ENCODE measurements around the gene BTBD6. TPM values are rescaled to one million over a fixed set of nuclear protein-coding genes. Genes with fewer than 3 reads are reported as not detected.

The BTBD6 gene
- total and polyA plus RNA-seq, 4 donors = 30.9 to 54.1 (median 47.8) TPM

GRCh38 chr14:105223770-105224544 lies 24.4 kb upstream of the BTBD6 start:
- Histone ChIP-seq H3K27me3 (ENCODE audit: control insufficient read depth in 3 of 3, insufficient read depth in 3 of 3, low read length in 2 of 3) (no peaks in the 10 kb centered on the region), H3K27ac (ENCODE audit: low read depth in 1 of 2, low read length in 1 of 2) (peak overlapping the region in 1 of 2 donors; percentile 37), H3K9me3 (ENCODE audit: control insufficient read depth in 4 of 4, insufficient read depth in 3 of 4, low read length in 3 of 4) (no peaks in the 10 kb centered on the region), H3K36me3 (ENCODE audit: control insufficient read depth in 4 of 4, insufficient read depth in 4 of 4, low read length in 4 of 4) (peaks cover 7 to 43% (median 33%) of the 10 kb centered on the region in 4 donors), H3K4me3 (no peak overlapping the region), H3K9ac (ENCODE audit: insufficient read depth in 1 of 2, low read length in 2 of 2) (no peak overlapping the region), H3K4me1 (ENCODE audit: control insufficient read depth in 5 of 5, insufficient read depth in 5 of 5, low read length in 5 of 5) (peaks cover 0 to 8% (median 0%) of the 10 kb centered on the region in 5 donors)
- TF ChIP-seq CTCF (IDR thresholded peaks at IDR 0.05; ENCODE audit: control extremely low read depth, extremely low read depth) = no peak
- DNase-seq = no peak
- ATAC-seq (ENCODE audit: insufficient read depth, low FRiP score) = peak; percentile 45
- 70 to 86% methylated on average over 15 of the region's 15 CpGs for WGBS, 2 donors

GRCh38 chr14:105224845-105225570 lies 23.3 kb upstream of the BTBD6 start:
- DNase-seq (peak in 1 of 3 donors; percentile 40), ATAC-seq (ENCODE audit: insufficient read depth, low FRiP score) (no peak)
- Histone ChIP-seq H3K4me1 (ENCODE audit: control insufficient read depth in 5 of 5, insufficient read depth in 5 of 5, low read length in 5 of 5) (peaks cover 0 to 10% (median 0%) of the 10 kb centered on the region in 5 donors), H3K9ac (ENCODE audit: insufficient read depth in 1 of 2, low read length in 2 of 2) (no peak overlapping the region), H3K36me3 (ENCODE audit: control insufficient read depth in 4 of 4, insufficient read depth in 4 of 4, low read length in 4 of 4) (peaks cover 7 to 33% (median 28%) of the 10 kb centered on the region in 4 donors), H3K27me3 (ENCODE audit: control insufficient read depth in 3 of 3, insufficient read depth in 3 of 3, low read length in 2 of 3) (no peaks in the 10 kb centered on the region), H3K4me3 (no peak overlapping the region), H3K27ac (ENCODE audit: low read depth in 1 of 2, low read length in 1 of 2) (peak overlapping the region in 1 of 2 donors; percentile 61), H3K9me3 (ENCODE audit: control insufficient read depth in 4 of 4, insufficient read depth in 3 of 4, low read length in 3 of 4) (no peaks in the 10 kb centered on the region)
- no peak for TF ChIP-seq CTCF (IDR thresholded peaks at IDR 0.05; ENCODE audit: control extremely low read depth, extremely low read depth)
- 80 to 81% methylated on average over 11 of the region's 11 CpGs for WGBS, 2 donors

GRCh38 chr14:105226198-105226597 lies 22.1 kb upstream of the BTBD6 start:
- Histone ChIP-seq H3K36me3 (ENCODE audit: control insufficient read depth in 4 of 4, insufficient read depth in 4 of 4, low read length in 4 of 4) (peaks cover 7 to 28% (median 18%) of the 10 kb centered on the region in 4 donors), H3K27me3 (ENCODE audit: control insufficient read depth in 3 of 3, insufficient read depth in 3 of 3, low read length in 2 of 3) (no peaks in the 10 kb centered on the region), H3K4me3 (no peak overlapping the region), H3K4me1 (ENCODE audit: control insufficient read depth in 5 of 5, insufficient read depth in 5 of 5, low read length in 5 of 5) (peaks cover 0 to 10% (median 0%) of the 10 kb centered on the region in 5 donors), H3K9ac (ENCODE audit: insufficient read depth in 1 of 2, low read length in 2 of 2) (no peak overlapping the region), H3K27ac (ENCODE audit: low read depth in 1 of 2, low read length in 1 of 2) (no peak overlapping the region), H3K9me3 (ENCODE audit: control insufficient read depth in 4 of 4, insufficient read depth in 3 of 4, low read length in 3 of 4) (no peaks in the 10 kb centered on the region)
- no peak for TF ChIP-seq CTCF (IDR thresholded peaks at IDR 0.05; ENCODE audit: control extremely low read depth, extremely low read depth)
- ATAC-seq (ENCODE audit: insufficient read depth, low FRiP score) = no peak
- no peak for DNase-seq
- 94 to 98% methylated on average over 10 of the region's 10 CpGs for WGBS, 2 donors
